Myocyte (in vitro differentiated cells): Measurements from ENCODE around the gene LPIN1. TPM values are rescaled to one million over a fixed set of nuclear protein-coding genes. Genes with fewer than 3 reads are reported as not detected.
"Not testable (repeated sequence)": the region's sequence is repeated elsewhere in the genome, so short reads cannot be mapped to it uniquely, and the experiment has no call there.

ENCODE experiments used
- DNase-seq: peaks from one replicate; pipeline ENCODE4 v3.0.0-alpha.2; 2012; ENCODE audit warnings: low read depth
- total RNA-seq: library from RNA; depleted of rRNA; stranded (reverse); fragments of >200 nt; gene quantifications from 2 replicates; pipeline ENCODE4 v1.2.3, GENCODE V29; 2014

Gene LPIN1
- total RNA-seq, 1 donor from 2014 or later = 57.4 TPM

DNA sequence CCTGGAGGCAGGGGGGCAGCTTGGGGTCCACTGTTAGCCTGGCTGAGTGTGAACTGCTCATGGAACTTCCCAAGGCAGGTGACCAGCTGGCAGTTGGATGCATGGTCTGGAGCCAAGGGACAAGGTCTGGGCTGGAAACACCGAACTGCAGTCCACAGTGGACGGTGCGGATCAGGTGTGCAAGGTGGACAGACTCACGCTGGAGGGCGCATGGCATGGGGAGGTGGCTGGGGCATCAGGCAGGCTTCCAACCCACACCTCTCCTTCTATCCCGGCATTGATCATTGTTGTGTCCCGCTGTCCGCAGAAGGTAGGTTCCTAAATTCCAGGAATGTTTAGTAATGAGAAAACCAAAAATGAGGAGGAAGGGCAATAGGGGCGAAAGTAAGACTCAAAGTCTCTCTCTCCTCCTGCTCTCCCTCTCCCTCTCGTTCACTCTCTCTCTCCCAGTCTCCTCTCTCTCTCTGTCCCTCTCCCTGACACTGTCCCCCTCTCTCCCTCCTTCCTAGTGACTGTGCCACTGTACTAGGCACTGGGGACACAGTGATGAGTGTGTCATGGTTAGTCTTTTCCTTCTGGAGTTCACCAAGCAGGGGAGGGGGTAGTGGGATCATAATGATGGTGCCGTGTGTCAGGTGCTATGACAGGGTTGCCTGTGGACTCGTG, 30.3 kb upstream of the LPIN1 start:
- no peak for DNase-seq

DNA sequence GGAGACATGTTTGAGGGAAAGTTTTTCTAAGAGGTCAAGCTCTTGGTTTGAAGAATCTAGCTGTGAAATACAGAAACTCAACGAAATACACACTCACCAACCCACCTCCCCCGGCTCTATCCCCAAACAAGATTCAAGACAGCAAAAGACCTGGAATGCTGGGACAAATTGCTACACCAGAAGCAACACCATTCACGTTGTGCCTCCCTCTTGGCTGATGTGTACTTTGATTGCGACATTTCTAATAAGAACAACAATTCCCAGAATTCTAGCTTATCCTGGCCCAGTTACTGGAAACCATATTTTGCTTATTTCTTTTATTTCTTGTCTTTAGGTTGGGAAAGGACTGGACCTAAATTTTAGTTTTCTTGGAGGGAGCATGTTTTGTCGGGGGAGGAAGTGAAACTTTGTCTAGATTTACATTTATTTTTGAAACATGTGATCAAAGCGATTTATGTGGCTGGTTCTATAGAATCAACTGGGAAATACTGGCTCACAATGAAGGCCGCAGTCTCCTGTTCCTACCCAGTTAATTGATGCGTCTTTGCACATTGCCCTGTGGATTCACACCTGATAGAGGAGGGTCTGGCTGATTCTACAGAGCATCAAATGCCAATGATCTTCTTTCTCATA, 29.6 kb upstream of the LPIN1 start:
- no peak for DNase-seq

- DNase-seq = no peak
Observed at GRCh38 chr2:11717623-11718022, 28.8 kb upstream of the LPIN1 start.

DNA sequence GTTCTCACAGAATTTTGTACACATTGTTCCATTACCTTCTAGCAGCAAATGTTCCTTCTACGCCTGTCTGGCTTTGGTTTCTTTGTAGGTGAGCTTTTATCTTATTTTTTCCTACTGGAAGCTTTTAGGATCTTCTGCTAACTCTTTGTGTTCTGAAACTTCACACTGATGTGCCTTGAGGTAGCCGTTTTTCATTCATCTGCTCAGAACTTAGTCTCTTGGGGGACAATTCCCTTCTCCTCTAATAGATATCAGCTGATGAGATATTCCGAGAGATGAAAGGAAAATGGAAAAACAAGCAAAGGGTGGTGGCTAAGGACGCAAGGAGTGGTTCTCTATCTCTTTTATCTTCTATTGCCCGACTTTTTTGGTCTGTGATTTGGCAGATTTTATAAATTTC, 27.8 kb upstream of the LPIN1 start:
- DNase-seq = no peak

- DNase-seq = no peak
Observed at GRCh38 chr2:11719230-11719977, 27.0 kb upstream of the LPIN1 start.

DNA sequence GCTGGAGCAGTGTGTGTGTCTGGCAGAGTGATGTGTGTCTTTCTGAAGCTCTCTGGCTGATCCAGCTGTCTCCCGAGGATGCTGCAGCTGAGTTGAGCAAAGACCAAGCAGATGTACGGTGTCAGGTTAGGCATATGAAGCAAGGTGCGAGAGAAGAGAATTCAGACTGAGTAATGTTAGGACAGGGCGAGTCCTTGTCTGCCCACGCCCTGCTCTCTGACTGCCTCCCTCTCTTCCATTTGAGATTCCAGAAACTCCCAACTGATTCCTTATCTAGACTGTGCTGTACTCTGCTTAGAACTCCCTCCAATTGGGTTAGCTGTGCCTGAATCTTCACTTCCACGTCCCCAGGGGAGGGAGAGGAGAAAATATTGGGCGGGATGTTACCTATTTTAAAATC, 25.7 kb upstream of the LPIN1 start:
- no peak for DNase-seq

DNA sequence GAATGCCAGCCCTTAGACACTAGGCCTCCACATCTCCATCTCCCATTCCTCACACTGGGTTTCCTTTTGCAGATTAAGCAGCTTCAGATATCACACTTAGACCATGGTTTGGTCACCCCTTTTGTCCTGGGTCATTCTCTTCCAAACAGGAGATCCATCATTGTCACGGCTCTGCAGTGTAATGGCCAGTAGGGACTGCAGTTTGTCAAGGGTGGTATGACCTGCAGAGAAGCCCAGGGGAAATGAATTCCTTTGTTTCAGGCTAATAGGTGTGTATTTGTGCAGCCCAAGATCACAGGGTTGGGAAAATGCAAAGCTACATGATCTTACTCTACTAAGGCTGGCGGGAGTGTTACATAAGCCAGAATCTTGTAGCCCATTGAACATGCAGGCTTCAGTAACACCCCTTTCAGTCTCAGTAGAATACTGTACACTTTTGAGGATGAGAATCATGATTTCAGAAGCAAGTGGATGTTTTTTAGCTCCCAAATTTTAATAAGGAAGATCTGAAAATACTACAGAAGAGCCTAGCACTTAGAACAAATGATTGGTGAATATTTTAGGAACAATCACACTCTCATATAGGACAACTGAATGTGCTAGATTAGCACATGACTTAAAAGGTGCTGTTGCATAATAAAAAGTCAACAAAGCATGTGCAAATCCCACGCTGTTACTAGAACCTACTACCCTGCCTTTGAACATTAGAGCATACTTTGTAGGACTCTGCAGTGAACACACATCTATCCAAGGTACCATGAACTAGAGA, 24.0 kb upstream of the LPIN1 start:
- DNase-seq = no peak

DNA sequence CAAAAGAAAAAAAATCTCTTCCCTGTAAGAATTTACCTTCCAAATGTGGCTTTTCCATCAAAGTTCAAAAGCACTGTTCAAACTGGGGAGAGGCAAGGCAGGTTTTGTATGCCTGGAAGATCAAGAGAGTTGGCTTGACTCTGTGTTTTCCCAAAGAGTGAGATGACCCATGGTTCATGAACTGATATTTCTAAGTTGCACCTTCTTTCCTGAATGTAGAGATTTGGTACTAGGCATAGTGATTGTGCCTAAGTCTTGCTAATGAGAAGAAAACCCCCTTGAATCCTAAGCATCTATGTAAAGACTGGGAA, 23.4 kb upstream of the LPIN1 start:
- no peak for DNase-seq

- no peak for DNase-seq
Observed at GRCh38 chr2:11724151-11724550, 22.3 kb upstream of the LPIN1 start.

DNA sequence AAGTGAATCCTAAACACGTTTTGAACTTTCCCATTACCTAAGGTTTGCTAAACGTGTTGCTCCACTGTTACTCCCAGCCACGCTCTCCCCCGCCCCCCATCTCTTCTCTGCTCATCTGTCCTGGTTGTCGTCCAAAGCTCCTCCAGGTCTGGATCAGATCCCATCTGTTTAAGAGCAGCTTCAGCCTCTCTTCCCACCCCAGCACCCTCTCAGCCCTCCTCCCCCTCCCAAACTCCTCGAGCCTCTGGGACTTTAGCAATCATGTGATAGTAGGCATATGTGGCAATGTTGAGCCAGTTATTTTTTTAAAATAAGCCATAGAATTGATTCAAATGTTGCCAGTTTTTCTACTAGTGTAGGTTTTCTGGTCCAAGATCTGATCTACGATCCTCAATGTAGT, 20.0 kb upstream of the LPIN1 start:
- no peak for DNase-seq

- no peak for DNase-seq
Observed at GRCh38 chr2:11729362-11730212, 16.8 kb upstream of the LPIN1 start.

DNA sequence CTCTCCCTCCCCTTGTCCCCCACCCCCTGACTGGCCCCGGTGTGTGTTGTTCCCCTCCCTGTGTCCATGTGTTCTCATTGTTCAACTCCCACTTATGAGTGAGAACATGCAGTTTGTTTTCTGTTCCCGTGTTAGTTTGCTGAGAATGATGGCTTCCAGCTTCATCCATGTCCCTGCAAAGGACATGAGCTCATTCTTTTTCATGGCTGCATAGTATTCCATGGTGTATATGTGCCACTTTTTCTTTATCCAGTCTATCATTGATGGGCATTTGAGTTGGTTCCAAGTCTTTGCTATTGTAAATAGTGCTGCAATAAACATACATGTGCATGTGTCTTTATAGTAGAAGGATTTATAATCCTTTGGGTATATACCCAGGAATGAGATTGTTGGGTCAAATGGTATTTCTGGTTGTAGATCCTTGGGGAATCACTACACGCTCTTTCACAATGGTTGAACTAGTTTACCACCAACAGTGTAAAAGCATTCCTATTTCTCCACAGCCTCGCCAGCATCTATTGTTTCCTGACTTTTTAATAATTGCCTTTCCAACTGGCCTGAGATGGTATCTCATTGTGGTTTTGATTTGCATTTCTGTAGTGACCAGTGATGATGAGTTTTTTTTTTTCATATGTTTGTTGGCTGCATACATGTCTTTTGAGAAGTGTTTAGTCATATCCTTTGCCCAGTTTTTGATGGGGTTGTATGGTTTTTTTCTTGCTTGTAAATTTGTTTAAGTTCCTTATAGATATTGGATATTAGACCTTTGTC, 15.0 kb upstream of the LPIN1 start:
- not testable (repeated sequence) for DNase-seq

DNA sequence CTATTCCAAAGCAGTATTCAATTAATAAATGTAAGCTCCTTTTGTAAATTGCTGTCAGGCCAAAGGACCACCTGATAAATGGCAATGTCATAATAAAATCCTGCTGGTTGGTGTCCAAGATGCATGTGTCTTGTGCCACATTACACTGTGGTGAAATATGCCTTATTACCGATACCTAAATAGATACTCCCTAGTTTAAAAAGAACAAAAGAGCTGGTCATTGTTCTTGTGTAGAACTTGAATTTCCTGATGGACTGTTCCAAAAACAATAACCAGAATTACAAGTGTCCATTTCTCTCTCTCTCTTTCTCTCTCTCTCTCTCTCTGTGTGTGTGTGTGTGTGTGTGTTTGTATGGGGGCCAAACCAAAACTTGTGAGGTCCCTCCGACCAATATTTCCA, 13.8 kb upstream of the LPIN1 start:
- DNase-seq = no peak

DNA sequence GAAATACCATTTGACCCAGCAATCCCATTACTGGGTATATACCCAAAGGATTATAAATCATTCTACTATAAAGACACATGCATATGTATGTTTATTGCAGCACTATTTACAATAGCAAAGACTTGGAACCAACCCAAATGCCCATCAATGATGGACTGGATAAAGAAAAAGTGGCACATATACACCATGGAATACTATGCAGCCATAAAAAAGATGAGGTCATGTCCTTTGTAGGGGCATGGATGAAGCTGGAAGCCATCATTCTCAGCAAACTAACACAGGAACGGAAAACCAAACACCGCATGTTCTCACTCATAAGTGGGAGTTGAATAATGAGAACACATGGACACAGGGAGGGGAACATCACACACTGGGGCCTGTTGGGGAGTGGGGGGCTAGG, 8.6 kb upstream of the LPIN1 start:
- DNase-seq = not testable (repeated sequence)

DNA sequence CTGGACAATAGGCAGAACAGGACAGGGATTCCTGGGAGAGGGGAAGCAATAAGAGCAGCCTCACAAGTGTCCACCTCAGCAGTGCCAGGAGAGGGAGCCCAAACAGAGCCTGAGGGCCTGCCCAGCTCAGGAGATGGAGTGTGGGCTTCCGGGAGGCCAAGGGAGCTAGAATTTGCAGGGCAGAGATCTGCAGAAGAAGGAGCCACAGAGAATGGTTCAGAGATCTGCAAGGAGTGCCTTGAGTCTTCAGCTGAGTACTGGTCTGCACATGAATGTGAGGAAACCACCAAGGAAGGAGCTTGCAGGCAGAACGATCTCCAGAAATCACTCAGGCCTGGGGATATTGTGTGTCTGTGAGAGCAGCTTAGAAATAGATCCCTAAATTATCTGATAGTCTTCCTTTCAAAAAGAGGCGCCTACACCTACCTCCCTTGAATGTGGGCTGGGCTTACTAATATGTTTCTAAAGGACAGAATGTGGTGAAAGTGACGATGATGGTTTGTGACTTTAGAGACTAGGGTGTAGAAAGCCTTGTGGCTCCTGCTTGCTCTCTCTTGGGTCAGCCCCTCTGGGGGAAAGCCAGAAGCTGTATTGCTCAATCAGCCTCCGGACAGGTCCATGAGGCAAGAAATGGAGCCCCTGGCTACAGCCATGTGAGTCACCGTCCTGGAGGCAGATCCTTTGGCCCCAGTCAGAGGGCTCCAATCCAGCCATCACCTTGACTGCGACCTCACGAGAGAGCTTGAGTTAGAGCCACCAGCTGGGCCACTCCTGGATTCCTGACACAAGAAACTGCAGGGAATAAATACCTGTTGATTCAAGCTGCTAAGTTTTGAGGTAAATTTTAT, 7.6 kb upstream of the LPIN1 start:
- DNase-seq = peak; percentile 74

GRCh38 chr2:11740723-11741122, 5.7 kb upstream of the LPIN1 start:
- DNase-seq = no peak

- no peak for DNase-seq
Observed at GRCh38 chr2:11742317-11742701, 4.1 kb upstream of the LPIN1 start.

DNA sequence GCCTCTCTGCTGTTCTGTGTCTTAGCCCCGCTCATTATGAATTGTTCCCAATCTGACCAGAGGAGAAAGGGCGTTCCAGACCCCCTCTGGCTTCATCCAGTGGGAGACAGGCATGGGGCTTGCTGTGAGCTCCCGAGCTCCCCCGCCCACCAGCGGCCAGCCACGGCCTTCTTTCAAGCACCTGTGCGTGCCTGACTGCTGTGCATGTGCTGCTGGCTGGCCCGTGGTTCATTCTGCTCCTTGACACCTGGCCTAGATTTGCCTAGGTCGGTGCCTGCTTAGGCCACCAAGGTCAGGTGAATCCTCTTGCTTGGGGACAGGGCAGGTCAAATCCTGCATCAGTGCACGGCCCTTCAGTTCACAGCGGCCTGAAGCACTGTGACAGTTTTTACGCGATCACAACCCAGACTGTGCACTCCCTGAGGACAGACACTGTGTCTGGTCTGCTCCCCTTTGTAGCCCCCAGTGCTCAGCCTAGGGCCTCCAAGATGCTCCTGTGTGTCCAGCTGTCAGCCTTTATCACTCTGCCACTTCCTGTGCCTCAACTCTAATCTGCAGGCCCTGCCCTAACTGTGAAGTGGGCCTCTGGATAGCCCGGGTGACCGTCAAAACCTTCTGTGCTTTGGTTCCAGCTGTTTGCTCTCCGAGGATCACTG, 3.6 kb upstream of the LPIN1 start:
- DNase-seq = no peak

DNA sequence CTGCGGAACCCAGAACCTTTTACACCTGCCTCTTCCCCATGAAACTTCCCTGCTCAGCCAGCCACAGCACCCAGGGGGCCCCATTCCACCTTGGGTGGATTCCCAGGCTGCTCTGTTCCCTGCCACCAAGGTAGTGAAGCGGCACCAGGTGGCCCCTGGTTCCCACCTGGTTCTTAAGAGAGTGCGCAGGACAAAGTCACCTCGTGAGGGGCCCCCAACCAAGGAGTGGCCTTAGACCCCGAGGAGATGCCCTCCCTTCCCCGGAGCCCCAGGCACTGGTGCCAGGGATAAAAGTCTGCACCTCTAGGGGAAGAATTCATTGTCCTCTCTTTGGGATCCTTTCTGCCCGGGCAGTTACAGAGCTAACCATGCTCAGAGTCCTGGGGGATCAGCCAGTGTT, 3.1 kb upstream of the LPIN1 start:
- DNase-seq = no peak
